Astrocyte of the cerebellum (primary cell): Measurements from ENCODE around the gene PRDX2.

Experiments
- DNase-seq: peaks from one replicate; pipeline ENCODE4 v3.0.0-alpha.2; 2011; ENCODE audit warnings: low read depth
- H3K4me3 ChIP-seq: 2 replicates; pipeline ENCODE4 v1.5.1; 2011; ENCODE audit warnings: mild to moderate bottlenecking, low read depth, low read length, moderate library complexity
- CTCF ChIP-seq: IDR thresholded peaks from 2 replicates; pipeline ENCODE4 v1.5.1; 2012; ENCODE audit warnings: low read length, low read depth, moderate library complexity, mild to moderate bottlenecking; ENCODE audit errors: missing control alignments
- in situ Hi-C: cut with HindIII; loops from 2 replicates; pipeline ENCODE4 v1.10.0; 2017; ENCODE audit warnings: low sequenced_read_pairs

The PRDX2 gene

DNA sequence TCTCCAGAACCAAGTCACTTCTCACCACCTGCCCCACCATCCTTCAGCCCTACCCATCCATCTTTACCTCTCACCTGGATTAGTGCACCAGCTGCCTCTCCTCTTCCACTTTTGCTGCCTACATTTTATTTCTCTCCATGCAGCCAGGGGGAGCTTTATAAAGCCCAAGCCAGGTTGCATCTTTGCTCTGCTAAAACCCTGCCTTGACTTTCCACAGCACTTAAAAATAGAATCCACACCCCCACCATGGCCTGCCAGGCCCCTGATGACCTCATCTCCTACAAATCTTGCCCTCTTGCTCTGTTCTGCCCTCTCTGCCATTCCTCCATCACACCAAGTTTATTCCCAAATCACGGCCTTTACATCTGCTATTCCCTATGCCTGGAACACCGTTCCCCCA lies 28.0 kb downstream of the PRDX2 start:
- no peak for DNase-seq
- H3K4me3 ChIP-seq, result no peak overlapping the region
- TF ChIP-seq CTCF, result peak; percentile 55
- in situ Hi-C loops, result no loop called here

DNA sequence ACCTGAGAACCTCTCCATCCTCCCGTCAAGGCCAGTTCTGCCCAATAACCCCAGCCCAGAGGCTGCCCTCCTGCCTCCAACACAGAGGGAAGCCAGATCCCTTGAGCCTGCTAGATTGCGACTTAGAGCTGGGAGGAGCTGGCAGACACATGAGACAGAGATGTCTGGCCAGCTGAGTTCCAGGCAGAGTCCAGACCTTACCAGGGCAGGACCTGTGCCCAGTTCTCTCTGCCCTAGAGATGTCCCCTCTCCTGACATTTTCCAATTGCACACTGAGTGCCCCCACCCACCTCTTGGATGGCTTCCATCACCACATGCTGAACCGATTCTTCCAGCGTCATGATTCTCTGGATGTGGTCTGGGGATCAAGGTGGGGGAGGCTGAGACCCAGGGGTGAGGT lies 29.3 kb downstream of the PRDX2 start:
- no peak for DNase-seq
- in situ Hi-C loops, result no loop called here
- no peak overlapping the region for H3K4me3 ChIP-seq
- no peak for TF ChIP-seq CTCF

- in situ Hi-C loops, result no loop called here
- no peak overlapping the region for H3K4me3 ChIP-seq
- no peak for DNase-seq
- TF ChIP-seq CTCF, result no peak
These were observed 30.7 kb downstream of the PRDX2 start for GRCh38 chr19:12770922-12771321.

GRCh38 chr19:12769689-12770088 lies 31.9 kb downstream of the PRDX2 start:
- in situ Hi-C loops, result loop anchor here (5.0 kb wide), 2 partner anchors 48 to 78 kb away; no protein-coding TSS in a partner anchor
- no peak for DNase-seq
- H3K4me3 ChIP-seq, result no peak overlapping the region
- no peak for TF ChIP-seq CTCF

GRCh38 chr19:12767666-12768065 lies 33.9 kb downstream of the PRDX2 start:
- TF ChIP-seq CTCF, result no peak
- in situ Hi-C loops, result loop anchor here (5.0 kb wide), 2 partner anchors 50 to 80 kb away; no protein-coding TSS in a partner anchor
- H3K4me3 ChIP-seq, result no peak overlapping the region

GRCh38 chr19:12767150-12767549 lies 34.5 kb downstream of the PRDX2 start:
- no peak for DNase-seq
- TF ChIP-seq CTCF, result no peak
- H3K4me3 ChIP-seq, result no peak overlapping the region
- in situ Hi-C loops, result loop anchor here (5.0 kb wide), 2 partner anchors 50 to 80 kb away; no protein-coding TSS in a partner anchor

More at GRCh38 chr19:12767666-12768065, 33.9 kb downstream of the PRDX2 start:
- no peak for DNase-seq
